PFSK-1 (cell line): ENCODE results near the gene SFMBT2.

Experiments used
- FOXP2 ChIP-seq: optimal IDR thresholded peaks from 2 replicates; pipeline ENCODE3; 2011; ENCODE audit warnings: borderline replicate concordance, control low read depth, inconsistent platforms; ENCODE audit not compliant: insufficient read depth; ENCODE audit errors: extremely low read length, extremely low read depth
- POLR2AphosphoS5 ChIP-seq: IDR thresholded peaks from 2 replicates; pipeline ENCODE4 v1.6.1; 2012; ENCODE audit warnings: low read depth, mild to moderate bottlenecking, control low read depth, low read length, moderate library complexity
- TAF1 ChIP-seq: IDR thresholded peaks from 2 replicates; pipeline ENCODE4 v1.6.1; 2012; ENCODE audit warnings: low read length, control low read depth, borderline replicate concordance; ENCODE audit not compliant: insufficient read depth

GRCh38 chr10:7334642-7334964 is 76.2 kb downstream of the SFMBT2 start:
- TF ChIP-seq POLR2AphosphoS5 (no peak), FOXP2 (no peak), TAF1 (no peak)
